Subcutaneous adipose tissue (tissue), 4 donors: ENCODE results near the gene ALDH1A1. TPM values are rescaled to one million over a fixed set of nuclear protein-coding genes. Genes with fewer than 3 reads are reported as not detected.

Source experiments
- total RNA-seq, 4 donors: library from RNA; depleted of rRNA; stranded (reverse); fragments of >200 nt; gene quantifications; one replicate each; pipeline ENCODE4 v1.1.0, GENCODE V29; 2016
- TF ChIP-seq, protein P1 (sequence below): fragments of 450-650 bp; IDR thresholded peaks from one replicate; pipeline ENCODE4 v1.5.1; 2016; ENCODE audit warnings: low read depth, mild to moderate bottlenecking, control low read depth, antibody characterized with exemption, moderate library complexity

The ALDH1A1 gene
- total RNA-seq, 4 donors from 2014 or later, result 57.2 to 121 (median 85.8) TPM

DNA sequence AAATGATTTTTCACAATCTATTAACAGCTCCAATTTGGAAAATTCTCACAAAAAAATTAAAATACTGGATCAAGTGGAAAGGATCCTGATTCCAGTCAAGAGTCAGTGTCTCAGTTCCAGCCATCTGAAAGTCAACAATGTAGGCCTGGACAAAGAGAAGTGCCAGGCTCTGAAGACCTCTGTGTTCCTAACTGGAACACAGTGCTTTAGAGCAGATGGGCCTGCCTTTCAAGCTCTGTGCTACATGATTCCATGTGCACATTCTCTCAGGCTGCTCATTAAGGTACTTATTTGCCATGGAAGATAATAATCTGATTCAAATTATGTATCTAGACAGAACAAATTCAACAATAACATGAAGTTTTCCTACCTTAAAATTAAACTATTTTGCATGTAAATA lies 30.2 kb upstream of the ALDH1A1 start:
- TF ChIP-seq, protein P1, sequence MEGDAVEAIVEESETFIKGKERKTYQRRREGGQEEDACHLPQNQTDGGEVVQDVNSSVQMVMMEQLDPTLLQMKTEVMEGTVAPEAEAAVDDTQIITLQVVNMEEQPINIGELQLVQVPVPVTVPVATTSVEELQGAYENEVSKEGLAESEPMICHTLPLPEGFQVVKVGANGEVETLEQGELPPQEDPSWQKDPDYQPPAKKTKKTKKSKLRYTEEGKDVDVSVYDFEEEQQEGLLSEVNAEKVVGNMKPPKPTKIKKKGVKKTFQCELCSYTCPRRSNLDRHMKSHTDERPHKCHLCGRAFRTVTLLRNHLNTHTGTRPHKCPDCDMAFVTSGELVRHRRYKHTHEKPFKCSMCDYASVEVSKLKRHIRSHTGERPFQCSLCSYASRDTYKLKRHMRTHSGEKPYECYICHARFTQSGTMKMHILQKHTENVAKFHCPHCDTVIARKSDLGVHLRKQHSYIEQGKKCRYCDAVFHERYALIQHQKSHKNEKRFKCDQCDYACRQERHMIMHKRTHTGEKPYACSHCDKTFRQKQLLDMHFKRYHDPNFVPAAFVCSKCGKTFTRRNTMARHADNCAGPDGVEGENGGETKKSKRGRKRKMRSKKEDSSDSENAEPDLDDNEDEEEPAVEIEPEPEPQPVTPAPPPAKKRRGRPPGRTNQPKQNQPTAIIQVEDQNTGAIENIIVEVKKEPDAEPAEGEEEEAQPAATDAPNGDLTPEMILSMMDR, result no peak

DNA sequence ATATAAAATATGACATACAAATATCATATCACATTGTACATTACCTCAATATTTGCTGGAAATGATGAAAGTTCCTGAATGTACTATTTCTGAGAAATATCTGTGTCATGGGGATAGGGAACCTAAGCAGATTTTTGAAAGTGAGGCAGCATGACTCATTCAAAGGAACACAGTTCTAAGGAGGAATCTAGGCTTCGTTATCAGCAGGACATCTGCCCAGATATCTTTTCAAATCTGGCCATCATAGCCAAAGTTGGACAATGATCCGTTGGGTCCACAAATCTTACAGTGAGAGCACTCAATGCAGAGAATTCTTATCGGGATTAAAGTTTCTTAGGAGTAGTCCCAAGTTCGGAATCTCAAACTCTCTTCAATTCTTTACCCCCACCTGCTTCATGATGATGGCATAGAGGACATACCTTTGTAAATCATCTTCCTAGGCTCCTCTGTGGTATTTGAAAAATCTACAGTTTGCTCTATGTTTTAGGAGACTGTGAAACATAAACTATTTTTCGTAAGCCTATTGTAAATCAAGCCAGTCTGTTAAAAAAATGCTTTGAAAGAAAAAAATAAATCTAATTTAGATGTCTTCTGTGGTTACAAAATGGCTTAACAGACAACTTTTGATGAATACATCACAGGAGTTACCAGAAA lies 29.4 kb upstream of the ALDH1A1 start:
- TF ChIP-seq, protein P1, result no peak

DNA sequence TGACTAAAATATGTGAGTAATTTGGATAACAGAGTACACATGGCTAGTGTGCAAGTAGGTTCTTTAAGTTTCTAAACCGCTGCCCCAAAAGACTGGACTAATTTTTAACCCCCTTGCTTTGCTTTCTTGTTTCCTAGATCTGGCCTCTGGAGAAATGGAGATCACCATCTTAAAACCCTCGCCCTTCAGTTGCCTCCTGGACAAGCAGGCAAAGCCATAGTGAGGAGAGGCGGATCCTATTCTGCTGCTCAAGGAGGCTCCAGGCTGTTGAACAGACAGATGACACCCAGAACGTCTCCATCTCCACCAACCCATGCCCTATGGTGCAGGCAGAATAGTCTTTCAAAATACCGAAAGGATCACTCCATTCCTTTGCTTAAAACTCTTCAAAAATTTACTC lies 28.6 kb upstream of the ALDH1A1 start:
- TF ChIP-seq, protein P1, result no peak

DNA sequence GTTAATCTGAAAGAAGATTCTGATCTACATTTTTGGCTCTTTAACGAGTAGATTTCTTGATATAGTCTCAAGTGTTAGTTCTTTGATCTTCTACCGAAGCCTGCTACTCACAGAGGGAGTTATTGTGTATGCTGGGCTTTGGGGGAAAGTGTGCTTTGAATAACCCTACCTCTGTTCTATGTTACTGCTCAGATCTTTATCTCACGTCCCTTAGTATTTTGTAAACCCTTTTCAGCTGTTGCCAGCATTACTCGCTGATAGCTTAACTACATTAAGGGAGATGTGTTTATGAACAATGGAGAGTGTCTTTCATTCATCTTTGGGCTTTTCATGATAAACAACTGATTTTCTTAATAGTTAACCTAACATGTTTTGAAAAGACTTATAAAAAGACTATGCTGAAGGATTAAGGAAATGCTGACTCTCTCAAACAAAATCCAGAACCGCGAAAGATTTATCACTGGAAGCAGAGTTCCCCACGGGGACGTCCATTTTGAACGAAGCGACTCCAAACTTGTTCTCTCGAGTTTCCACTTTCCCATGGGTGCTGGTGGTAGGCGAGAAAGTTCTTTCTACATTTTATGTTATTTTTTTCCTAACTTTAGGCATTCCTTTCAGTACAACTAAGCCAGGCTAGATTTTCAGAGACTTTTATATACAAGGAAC lies 27.9 kb upstream of the ALDH1A1 start:
- TF ChIP-seq, protein P1, result no peak

DNA sequence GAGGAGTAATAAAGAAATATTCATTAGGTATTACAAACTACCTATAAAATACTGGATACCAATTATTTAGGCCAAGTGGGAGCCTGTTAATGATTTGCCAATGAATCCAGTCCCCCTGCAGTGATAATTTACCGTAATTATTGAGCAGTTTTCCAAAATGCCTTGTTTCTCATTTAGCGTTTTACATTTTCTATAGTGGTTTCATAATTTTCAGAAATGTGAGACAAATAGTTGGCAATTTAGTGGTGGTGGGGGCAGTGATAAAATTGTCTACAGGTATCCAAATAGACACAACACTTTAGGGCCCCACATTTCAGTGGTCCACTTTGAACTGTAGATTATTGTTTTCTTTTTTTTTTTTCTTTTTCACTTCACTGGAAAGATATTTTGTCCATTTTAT lies 27.3 kb upstream of the ALDH1A1 start:
- TF ChIP-seq, protein P1, result no peak

DNA sequence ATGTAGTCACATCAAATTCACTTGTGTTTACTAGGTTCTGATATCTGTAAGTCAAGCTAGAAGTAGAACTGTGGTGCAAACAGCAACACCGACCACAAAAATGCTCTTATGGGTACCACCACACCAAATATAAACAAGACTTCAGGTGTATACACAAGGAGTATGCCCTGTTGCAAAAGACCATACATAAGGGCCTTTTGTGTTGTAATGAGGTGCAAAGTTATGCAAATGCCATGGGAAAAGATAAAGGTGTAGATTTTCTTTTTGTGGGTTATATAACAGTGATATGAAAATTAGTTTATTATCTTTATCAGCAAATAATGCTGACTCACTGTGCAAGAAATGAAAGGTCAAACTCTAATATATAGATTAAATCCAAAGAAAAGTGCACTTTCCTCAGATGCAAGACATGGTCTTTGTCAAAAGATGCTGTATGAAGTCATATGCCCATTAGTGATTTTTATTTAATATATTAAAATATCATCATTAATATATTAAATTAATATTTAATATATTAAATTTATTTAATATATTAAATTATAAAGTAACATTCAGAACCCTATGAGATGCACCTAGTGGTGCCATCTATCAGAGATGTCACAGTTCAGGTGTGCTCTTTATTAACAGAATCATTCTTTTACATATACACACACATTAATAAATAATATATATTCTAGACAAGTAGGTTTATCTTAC lies 26.7 kb upstream of the ALDH1A1 start:
- TF ChIP-seq, protein P1, result no peak

DNA sequence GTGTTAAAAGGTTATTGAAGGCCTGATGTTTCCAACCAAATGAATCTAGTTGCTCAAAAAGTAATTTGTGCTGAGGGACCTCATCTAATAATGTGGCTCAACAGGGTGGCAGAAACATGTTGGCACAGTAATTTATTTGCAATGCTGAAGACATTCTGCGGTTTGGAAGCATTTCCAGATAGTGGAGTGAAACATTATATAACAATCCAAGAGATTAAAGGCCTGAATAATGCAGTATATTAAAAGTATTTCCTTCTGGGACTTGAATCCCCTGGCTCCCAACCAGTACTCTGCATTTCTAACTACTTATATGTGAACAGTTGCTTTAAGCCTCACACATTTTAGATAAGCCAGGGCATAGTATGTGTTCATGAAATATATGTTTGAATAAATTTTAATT lies 25.9 kb upstream of the ALDH1A1 start:
- TF ChIP-seq, protein P1, result no peak
